Activated CD8-positive, alpha-beta T cell treated with anti-CD3 and anti-CD28 coated beads for 36 hours (primary cell): ENCODE data around the gene GSTO1. TPM values are rescaled to one million over a fixed set of nuclear protein-coding genes. Genes with fewer than 3 reads are reported as not detected.
A peak's percentile ranks its signal among the peaks of the same experiment; 100 is the strongest.

Experiments used
- ATAC-seq: fragments of 200-7000 bp; cut with Tn5 transposase; one replicate; pipeline ENCODE4 v1.10.0; 2021; ENCODE audit warnings: mild to moderate bottlenecking, moderate library complexity
- CTCF ChIA-PET: fragments of 350-600 bp; sonication (Branson Sonifier 250); formaldehyde crosslinking; loops from one replicate; lab custom pipeline; 2021; ENCODE audit warnings: antibody characterized with exemption; lab: Charles Lee
- POLR2A ChIA-PET: fragments of 350-600 bp; sonication (Branson Sonifier 250); formaldehyde crosslinking; loops from one replicate; lab custom pipeline; 2021; ENCODE audit warnings: antibody characterized with exemption; lab: Charles Lee
- DNase-seq: peaks from one replicate; pipeline ENCODE4 v3.0.0-alpha.2; 2020
- H3K27ac Mint-ChIP-seq: one replicate; pipeline ENCODE4 v1.8.0; 2021; ENCODE audit warnings: mild to moderate bottlenecking, mixed read lengths
- H3K27me3 Mint-ChIP-seq: one replicate; pipeline ENCODE4 v1.8.0; 2021; ENCODE audit warnings: mixed read lengths
- H3K36me3 Mint-ChIP-seq: one replicate; pipeline ENCODE4 v1.8.0; 2021; ENCODE audit warnings: low read depth, mixed read lengths
- H3K4me1 Mint-ChIP-seq: one replicate; pipeline ENCODE4 v1.8.0; 2021; ENCODE audit warnings: low read depth, mixed read lengths
- H3K4me3 Mint-ChIP-seq: one replicate; pipeline ENCODE4 v1.8.0; 2021; ENCODE audit warnings: mild to moderate bottlenecking, moderate library complexity, mixed read lengths
- H3K9me3 Mint-ChIP-seq: one replicate; pipeline ENCODE4 v1.8.0; 2021; ENCODE audit warnings: mixed read lengths
- intact Hi-C: fragments of 100-400 bp; cut with micrococcal nuclease; formaldehyde crosslinking; loops from one replicate; pipeline ENCODE4 v1.10.0; 2022
- total RNA-seq, 2 experiments: library from RNA; stranded (reverse); gene quantifications; one replicate each; pipeline ENCODE4 v1.2.3, GENCODE V29; 2021
- TF ChIP-seq, protein P1 (sequence below): fragments of 200-600 bp; IDR thresholded peaks from one replicate; pipeline ENCODE4 v1.8.0; 2022; ENCODE audit warnings: antibody characterized with exemption, mild to moderate bottlenecking

The GSTO1 gene
- total RNA-seq, 2 experiments from 2014 or later, result 179 to 189 TPM

GRCh38 chr10:104307576-104308438 is 53.1 kb downstream of the GSTO1 start:
- ChIA-PET CTCF (interaction anchor here (1.0 to 9.0 kb wide), 11 partner anchors 8 to 44 kb away, joined by 3 to 198 read pairs (median 23); partner anchors contain the start of genes CFAP58, GSTO2 and ITPRIP), POLR2A (interaction anchor here (0.9 to 2.2 kb wide), 5 partner anchors 13 to 44 kb away, joined by 3 to 12 read pairs (median 5); partner anchors contain the start of gene ITPRIP)
- Mint-ChIP-seq H3K36me3 (peaks cover 26% of the 10 kb centered on the region), H3K4me3 (no peak overlapping the region), H3K9me3 (peaks cover 4% of the 10 kb centered on the region), H3K27me3 (peaks cover 5% of the 10 kb centered on the region), H3K4me1 (peaks cover 64% of the 10 kb centered on the region), H3K27ac (peak overlapping the region; percentile 74)
- DNase-seq (no peak), ATAC-seq (no peak)
- TF ChIP-seq, protein P1, sequence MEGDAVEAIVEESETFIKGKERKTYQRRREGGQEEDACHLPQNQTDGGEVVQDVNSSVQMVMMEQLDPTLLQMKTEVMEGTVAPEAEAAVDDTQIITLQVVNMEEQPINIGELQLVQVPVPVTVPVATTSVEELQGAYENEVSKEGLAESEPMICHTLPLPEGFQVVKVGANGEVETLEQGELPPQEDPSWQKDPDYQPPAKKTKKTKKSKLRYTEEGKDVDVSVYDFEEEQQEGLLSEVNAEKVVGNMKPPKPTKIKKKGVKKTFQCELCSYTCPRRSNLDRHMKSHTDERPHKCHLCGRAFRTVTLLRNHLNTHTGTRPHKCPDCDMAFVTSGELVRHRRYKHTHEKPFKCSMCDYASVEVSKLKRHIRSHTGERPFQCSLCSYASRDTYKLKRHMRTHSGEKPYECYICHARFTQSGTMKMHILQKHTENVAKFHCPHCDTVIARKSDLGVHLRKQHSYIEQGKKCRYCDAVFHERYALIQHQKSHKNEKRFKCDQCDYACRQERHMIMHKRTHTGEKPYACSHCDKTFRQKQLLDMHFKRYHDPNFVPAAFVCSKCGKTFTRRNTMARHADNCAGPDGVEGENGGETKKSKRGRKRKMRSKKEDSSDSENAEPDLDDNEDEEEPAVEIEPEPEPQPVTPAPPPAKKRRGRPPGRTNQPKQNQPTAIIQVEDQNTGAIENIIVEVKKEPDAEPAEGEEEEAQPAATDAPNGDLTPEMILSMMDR, result no peak
- intact Hi-C loops, result no loop called here

DNA sequence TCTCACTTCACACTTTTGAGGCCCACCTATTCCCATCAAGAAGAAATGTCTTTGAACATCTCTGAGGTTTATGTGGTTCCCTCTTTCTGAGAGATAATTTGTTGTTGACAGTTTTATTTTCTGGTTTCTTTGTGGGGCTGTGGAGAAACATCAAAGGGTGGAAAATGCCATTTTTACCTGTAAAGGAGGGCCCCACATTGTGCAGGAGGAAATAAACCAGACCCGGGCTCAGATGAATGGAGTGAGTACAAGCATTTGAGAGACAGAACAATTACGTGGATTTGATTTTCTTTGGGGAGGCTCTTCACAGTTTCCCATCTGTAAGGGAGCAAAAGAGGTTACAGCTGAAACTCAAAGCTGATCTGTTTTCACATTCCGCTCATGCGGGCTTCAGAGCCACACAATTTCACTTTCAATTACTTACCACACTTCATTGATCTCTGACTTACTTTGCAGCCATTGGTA is 53.8 kb downstream of the GSTO1 start:
- ATAC-seq (peak; percentile 73), DNase-seq (peak; percentile 59)
- no peaks in the 10 kb centered on the region for H3K9me3 Mint-ChIP-seq
- TF ChIP-seq, protein P1, result no peak
- ChIA-PET CTCF (interaction anchor here (1.0 to 9.0 kb wide), 7 partner anchors 10 to 43 kb away, joined by 3 to 198 read pairs (median 23); partner anchors contain the start of gene CFAP58), POLR2A (interaction anchor here (0.8 to 2.2 kb wide), 4 partner anchors 13 to 43 kb away, joined by 3 to 12 read pairs (median 6); partner anchors contain the start of gene ITPRIP)
- peak overlapping the region; percentile 1 for H3K4me3 Mint-ChIP-seq
- H3K36me3 Mint-ChIP-seq, result peaks cover 29% of the 10 kb centered on the region
- intact Hi-C loops, result no loop called here
- peaks cover 60% of the 10 kb centered on the region for H3K4me1 Mint-ChIP-seq
- peak overlapping the region; percentile 74 for H3K27ac Mint-ChIP-seq
- H3K27me3 Mint-ChIP-seq, result peaks cover 5% of the 10 kb centered on the region

GRCh38 chr10:104309980-104310978 is 55.6 kb downstream of the GSTO1 start:
- DNase-seq (no peak), ATAC-seq (no peak)
- peaks cover 5% of the 10 kb centered on the region for H3K27me3 Mint-ChIP-seq
- POLR2A ChIA-PET, result interaction anchor here (0.9 to 1.5 kb wide), 2 partner anchors 12 to 21 kb away, joined by 3 to 6 read pairs; no protein-coding TSS in a partner anchor
- intact Hi-C loops, result no loop called here
- no peak overlapping the region for H3K4me3 Mint-ChIP-seq
- CTCF ChIA-PET, result interaction anchor here (0.7 to 9.0 kb wide), 7 partner anchors 12 to 42 kb away, joined by 4 to 198 read pairs (median 13); partner anchors contain the start of gene CFAP58
- H3K9me3 Mint-ChIP-seq, result no peaks in the 10 kb centered on the region
- peaks cover 37% of the 10 kb centered on the region for H3K36me3 Mint-ChIP-seq
- no peak overlapping the region for H3K27ac Mint-ChIP-seq
- peaks cover 50% of the 10 kb centered on the region for H3K4me1 Mint-ChIP-seq
- TF ChIP-seq, protein P1, result no peak

- no peaks in the 10 kb centered on the region for H3K9me3 Mint-ChIP-seq
- ChIA-PET POLR2A (interaction anchor here (0.9 to 4.0 kb wide), 3 partner anchors 11 to 40 kb away, joined by 3 to 21 read pairs (median 5); no protein-coding TSS in a partner anchor), CTCF (interaction anchor here (0.7 to 2.6 kb wide), 8 partner anchors 8 to 43 kb away, joined by 3 to 16 read pairs (median 4); partner anchors contain the start of gene CFAP58)
- peaks cover 37% of the 10 kb centered on the region for H3K36me3 Mint-ChIP-seq
- peaks cover 2% of the 10 kb centered on the region for H3K27me3 Mint-ChIP-seq
- peaks cover 42% of the 10 kb centered on the region for H3K4me1 Mint-ChIP-seq
- DNase-seq, result no peak
- no peak for ATAC-seq
- TF ChIP-seq, protein P1, result no peak
- no peak overlapping the region for H3K4me3 Mint-ChIP-seq
- no peak overlapping the region for H3K27ac Mint-ChIP-seq
- intact Hi-C loops, result no loop called here
Observed at GRCh38 chr10:104311184-104311720, 56.6 kb downstream of the GSTO1 start.
